Fibroblast of villous mesenchyme (primary cell): ENCODE data around the gene ARHGAP10. TPM values are rescaled to one million over a fixed set of nuclear protein-coding genes. Genes with fewer than 3 reads are reported as not detected.

Experiments used
- DNase-seq: peaks from one replicate; pipeline ENCODE4 v3.0.0-alpha.2; 2010; ENCODE audit warnings: low read depth
- H3K4me3 ChIP-seq: 2 replicates; pipeline ENCODE4 v1.5.1; 2011; ENCODE audit warnings: low read depth, mild to moderate bottlenecking, low read length
- total RNA-seq: library from RNA; depleted of rRNA; stranded (reverse); fragments of >200 nt; gene quantifications from 2 replicates; pipeline ENCODE4 v1.2.3, GENCODE V29; 2012
- TF ChIP-seq, protein P1 (sequence below): IDR thresholded peaks from 2 replicates; pipeline ENCODE4 v1.5.1; 2012; ENCODE audit warnings: low read depth, mild to moderate bottlenecking, low read length; ENCODE audit not compliant: insufficient read depth

Gene ARHGAP10
- total RNA-seq, 1 donor: 41.5 TPM

- H3K4me3 ChIP-seq: no peak overlapping the region
- DNase-seq: no peak
- TF ChIP-seq, protein P1, sequence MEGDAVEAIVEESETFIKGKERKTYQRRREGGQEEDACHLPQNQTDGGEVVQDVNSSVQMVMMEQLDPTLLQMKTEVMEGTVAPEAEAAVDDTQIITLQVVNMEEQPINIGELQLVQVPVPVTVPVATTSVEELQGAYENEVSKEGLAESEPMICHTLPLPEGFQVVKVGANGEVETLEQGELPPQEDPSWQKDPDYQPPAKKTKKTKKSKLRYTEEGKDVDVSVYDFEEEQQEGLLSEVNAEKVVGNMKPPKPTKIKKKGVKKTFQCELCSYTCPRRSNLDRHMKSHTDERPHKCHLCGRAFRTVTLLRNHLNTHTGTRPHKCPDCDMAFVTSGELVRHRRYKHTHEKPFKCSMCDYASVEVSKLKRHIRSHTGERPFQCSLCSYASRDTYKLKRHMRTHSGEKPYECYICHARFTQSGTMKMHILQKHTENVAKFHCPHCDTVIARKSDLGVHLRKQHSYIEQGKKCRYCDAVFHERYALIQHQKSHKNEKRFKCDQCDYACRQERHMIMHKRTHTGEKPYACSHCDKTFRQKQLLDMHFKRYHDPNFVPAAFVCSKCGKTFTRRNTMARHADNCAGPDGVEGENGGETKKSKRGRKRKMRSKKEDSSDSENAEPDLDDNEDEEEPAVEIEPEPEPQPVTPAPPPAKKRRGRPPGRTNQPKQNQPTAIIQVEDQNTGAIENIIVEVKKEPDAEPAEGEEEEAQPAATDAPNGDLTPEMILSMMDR: no peak
Observed at GRCh38 chr4:148071009-148071408, 339.1 kb downstream of the ARHGAP10 start.

DNA sequence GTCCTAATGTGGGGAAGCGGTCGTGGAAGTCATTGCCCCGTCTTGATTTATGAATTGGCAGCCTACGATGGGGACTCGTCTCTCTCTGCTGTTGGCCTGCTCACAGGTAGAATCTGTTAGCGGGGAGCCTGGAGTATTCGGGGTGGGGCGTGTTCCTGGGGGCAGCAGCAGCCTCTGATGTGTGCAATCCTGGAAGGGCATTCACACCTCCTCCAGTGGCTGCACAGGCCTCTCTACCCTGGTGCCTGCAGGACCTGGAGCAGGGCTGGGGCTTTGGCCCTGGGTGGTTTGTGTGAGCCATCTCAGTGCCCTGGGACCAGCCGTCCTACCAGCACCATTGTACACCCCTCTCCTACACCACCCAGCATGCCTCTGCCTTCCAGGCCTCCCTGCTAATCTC lies 340.9 kb downstream of the ARHGAP10 start:
- H3K4me3 ChIP-seq: no peak overlapping the region
- no peak for DNase-seq
- TF ChIP-seq, protein P1: no peak

- TF ChIP-seq, protein P1: no peak
- DNase-seq: no peak
Observed at GRCh38 chr4:148073349-148073748, 341.5 kb downstream of the ARHGAP10 start.

GRCh38 chr4:148074462-148074861 lies 342.6 kb downstream of the ARHGAP10 start:
- no peak for DNase-seq
- TF ChIP-seq, protein P1: no peak

More at GRCh38 chr4:148073349-148073748, 341.5 kb downstream of the ARHGAP10 start:
- no peak overlapping the region for H3K4me3 ChIP-seq

GRCh38 chr4:148075438-148075837 lies 343.6 kb downstream of the ARHGAP10 start:
- DNase-seq: no peak
- TF ChIP-seq, protein P1: no peak
- no peak overlapping the region for H3K4me3 ChIP-seq

More at GRCh38 chr4:148074462-148074861, 342.6 kb downstream of the ARHGAP10 start:
- H3K4me3 ChIP-seq: no peak overlapping the region

DNA sequence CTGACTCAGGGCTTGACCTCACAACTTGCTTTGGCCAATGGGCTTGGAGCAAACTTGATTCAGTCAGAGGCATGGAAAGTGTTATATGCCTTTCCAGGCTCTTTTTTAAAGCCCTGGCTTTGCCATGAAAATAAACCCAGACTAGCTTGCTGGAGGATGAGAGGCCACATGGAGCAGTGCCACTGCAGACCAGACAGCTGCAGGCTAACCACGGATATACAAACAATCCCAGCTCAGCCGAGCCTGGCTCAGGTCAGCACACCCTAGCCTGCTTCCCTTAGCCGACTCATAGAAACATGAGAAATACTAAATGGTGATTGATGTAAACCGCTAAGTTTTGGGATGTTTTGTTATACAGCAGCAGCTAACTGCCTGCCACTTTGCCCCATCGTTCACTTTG lies 345.1 kb downstream of the ARHGAP10 start:
- DNase-seq: peak; percentile 39
- TF ChIP-seq, protein P1: no peak
- no peak overlapping the region for H3K4me3 ChIP-seq

DNA sequence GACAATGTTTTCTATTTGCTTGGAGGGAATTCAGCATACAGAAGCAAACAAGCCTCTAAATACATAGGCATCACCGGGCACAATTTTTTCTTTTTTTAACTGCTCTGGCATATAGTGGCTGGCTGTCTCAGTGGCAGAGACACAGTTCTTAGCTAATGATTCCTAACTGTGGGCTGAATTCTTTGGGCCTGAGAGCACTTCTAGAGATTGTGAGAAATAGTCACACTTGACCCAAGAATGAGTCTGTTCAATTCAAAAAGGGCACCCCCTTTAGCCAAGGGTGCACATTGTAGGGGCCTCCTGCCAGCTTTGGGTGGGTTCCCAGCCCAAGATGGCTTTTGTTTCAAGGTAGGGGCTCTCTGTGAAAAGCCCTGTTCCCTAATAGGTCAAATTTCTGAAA lies 345.7 kb downstream of the ARHGAP10 start:
- DNase-seq: no peak
- TF ChIP-seq, protein P1: no peak
- no peak overlapping the region for H3K4me3 ChIP-seq
